ENCODE data around the gene PCCB. TPM values are rescaled to one million over a fixed set of nuclear protein-coding genes. Genes with fewer than 3 reads are reported as not detected.
"Not testable (repeated sequence)": the region's sequence is repeated elsewhere in the genome, so short reads cannot be mapped to it uniquely, and the experiment has no call there.

The PCCB gene
- total and polyA plus RNA-seq, 2 of the 8 experiments (the other 6 are each of a cell fraction or from before 2014, with no cell fraction given) = 56.7 to 84.4 TPM

GRCh38 chr3:136334209-136334608 lies 84.1 kb downstream of the PCCB start:
- CTCF ChIA-PET (ENCODE audit: partially characterized antibody) = interaction anchor here (1.2 to 3.4 kb wide), 3 partner anchors 10 to 27 kb away, joined by 3 to 17 read pairs (median 3); no protein-coding TSS in a partner anchor

DNA sequence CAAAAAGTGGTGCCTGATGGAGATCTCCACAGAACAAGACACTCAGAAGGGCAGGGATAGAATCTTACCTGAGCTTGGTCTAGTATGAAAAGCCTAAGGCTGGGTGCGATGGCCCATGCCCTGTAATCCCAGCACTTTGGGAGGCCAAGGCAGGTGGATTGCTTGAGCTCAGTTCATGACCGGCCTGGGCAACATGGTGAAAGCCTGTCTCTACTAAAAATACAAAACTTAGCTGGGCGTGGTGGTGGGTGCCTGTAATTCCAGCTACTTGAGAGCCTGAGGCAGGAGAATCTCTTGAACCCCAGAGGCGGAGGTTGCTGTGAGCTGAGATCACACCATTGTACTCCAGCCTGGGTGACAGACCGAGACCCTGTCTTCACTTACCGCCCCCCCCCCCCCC lies 84.6 kb downstream of the PCCB start:
- not testable (repeated sequence) for H3K79me2 ChIP-seq (ENCODE audit: control insufficient read depth in 1 of 2, insufficient read depth in 2 of 2, low read length in 2 of 2); H2BK15ac ChIP-seq (ENCODE audit: low read length); H3K27me3 ChIP-seq (replicated peaks in 1 of 4; ENCODE audit: control insufficient read depth in 3 of 4, extremely low read depth in 1 of 4, insufficient read depth in 3 of 4, low read length in 3 of 4); H2BK120ac ChIP-seq (replicated peaks; ENCODE audit: low read depth, low read length); H3K56ac ChIP-seq (replicated peaks; ENCODE audit: insufficient read length, low read depth, low read length); H2AFZ ChIP-seq (ENCODE audit: low read length); H3K9me3 ChIP-seq (ENCODE audit: insufficient read depth in 2 of 2, low read depth in 1 of 2, low read length in 1 of 2); H3K4me3 ChIP-seq (ENCODE audit: extremely low read depth in 1 of 4, insufficient read depth in 2 of 4, low read depth in 3 of 4, low read length in 4 of 4); DNase-seq (ENCODE audit: low read depth in 1 of 2, low spot score in 2 of 2); H3K23me2 ChIP-seq (ENCODE audit: low read depth, low read length); H3K27ac ChIP-seq (ENCODE audit: low read depth, low read length); H3K4me1 ChIP-seq (replicated peaks in 1 of 4; ENCODE audit: control insufficient read depth in 3 of 4, insufficient read depth in 4 of 4, low read length in 3 of 4); H2BK20ac ChIP-seq (ENCODE audit: low read length); H2AK5ac ChIP-seq (ENCODE audit: low read depth, low read length); H4K8ac ChIP-seq (ENCODE audit: extremely low read depth, insufficient read depth, low read length); H3K23ac ChIP-seq (ENCODE audit: insufficient read length); H2BK5ac ChIP-seq (ENCODE audit: low read depth, low read length); H4K91ac ChIP-seq (replicated peaks; ENCODE audit: insufficient read length, low read length); H3K4ac ChIP-seq (replicated peaks; ENCODE audit: insufficient read length, low read depth, low read length); H3K4me2 ChIP-seq (ENCODE audit: insufficient read depth in 1 of 2, low read depth in 2 of 2, low read length in 2 of 2); H4K20me1 ChIP-seq (replicated peaks in 1 of 2; ENCODE audit: control insufficient read depth in 1 of 2, insufficient read depth in 2 of 2, low read length in 2 of 2); H2BK12ac ChIP-seq (ENCODE audit: low read depth, low read length); H3K79me1 ChIP-seq (ENCODE audit: low read depth, low read length); FAIRE-seq; H3K18ac ChIP-seq (ENCODE audit: extremely low read depth, low read length); H3K9ac ChIP-seq (replicated peaks in 1 of 4; ENCODE audit: extremely low read depth in 1 of 4, low read depth in 3 of 4, low read length in 3 of 4); H3K14ac ChIP-seq (ENCODE audit: insufficient read length); H4K5ac ChIP-seq (ENCODE audit: insufficient read length, low read depth, low read length)
- peaks cover 0 to 21% (median 5%) of the 10 kb centered on the region in 4 experiments; a peak in 2 of 8 replicates for H3K36me3 ChIP-seq (ENCODE audit: control insufficient read depth in 2 of 4, insufficient read depth in 4 of 4, low read length in 3 of 4)
- 78% methylated on average over 4 of the region's 6 CpGs; no CpG with 5 or more reads in 1 of the 2 experiments for WGBS, 2 experiments (ENCODE audit: extremely low coverage in 1 of 2, insufficient coverage in 1 of 2, insufficient read length in 1 of 2, insufficient replicate concordance in 2 of 2, low coverage in 1 of 2, low lambda C conversion rate in 2 of 2, missing lambda C conversion rate in 1 of 2)
- ChIA-PET POLR2A (ENCODE audit: partially characterized antibody) (interaction anchor here (1.2 to 1.5 kb wide), 2 partner anchors 22 to 417 kb away, joined by 3 to 4 read pairs; partner anchors contain the start of gene STAG1), CTCF (ENCODE audit: partially characterized antibody) (interaction anchor here (0.6 to 3.4 kb wide), 10 partner anchors 15 to 1704 kb away, joined by 3 to 17 read pairs (median 3); no protein-coding TSS in a partner anchor)

More at GRCh38 chr3:136334209-136334608, 84.1 kb downstream of the PCCB start:
- FAIRE-seq (no peak), DNase-seq (ENCODE audit: low read depth in 1 of 2, low spot score in 2 of 2) (no peak)
- Histone ChIP-seq H4K20me1 (replicated peaks in 1 of 2; ENCODE audit: control insufficient read depth in 1 of 2, insufficient read depth in 2 of 2, low read length in 2 of 2) (no peaks in the 10 kb centered on the region), H3K4me3 (ENCODE audit: extremely low read depth in 1 of 4, insufficient read depth in 2 of 4, low read depth in 3 of 4, low read length in 4 of 4) (no peak overlapping the region), H2BK5ac (ENCODE audit: low read depth, low read length) (no peak overlapping the region), H2BK120ac (replicated peaks; ENCODE audit: low read depth, low read length) (no peak overlapping the region), H3K4ac (replicated peaks; ENCODE audit: insufficient read length, low read depth, low read length) (no peak overlapping the region), H3K79me2 (ENCODE audit: control insufficient read depth in 1 of 2, insufficient read depth in 2 of 2, low read length in 2 of 2) (no peaks in the 10 kb centered on the region), H3K36me3 (ENCODE audit: control insufficient read depth in 2 of 4, insufficient read depth in 4 of 4, low read length in 3 of 4) (peaks cover 0 to 23% (median 5%) of the 10 kb centered on the region in 4 experiments; a peak in 2 of 8 replicates), H3K23ac (ENCODE audit: insufficient read length) (no peak overlapping the region), H2AK5ac (ENCODE audit: low read depth, low read length) (no peak overlapping the region), H3K9ac (replicated peaks in 1 of 4; ENCODE audit: extremely low read depth in 1 of 4, low read depth in 3 of 4, low read length in 3 of 4) (no peak overlapping the region), H3K4me1 (replicated peaks in 1 of 4; ENCODE audit: control insufficient read depth in 3 of 4, insufficient read depth in 4 of 4, low read length in 3 of 4) (no peaks in the 10 kb centered on the region), H3K18ac (ENCODE audit: extremely low read depth, low read length) (no peak overlapping the region), H2BK15ac (ENCODE audit: low read length) (no peak overlapping the region), H3K14ac (ENCODE audit: insufficient read length) (no peak overlapping the region), H3K56ac (replicated peaks; ENCODE audit: insufficient read length, low read depth, low read length) (no peak overlapping the region), H3K27me3 (replicated peaks in 1 of 4; ENCODE audit: control insufficient read depth in 3 of 4, extremely low read depth in 1 of 4, insufficient read depth in 3 of 4, low read length in 3 of 4) (no peaks in the 10 kb centered on the region), H4K5ac (ENCODE audit: insufficient read length, low read depth, low read length) (no peak overlapping the region), H4K8ac (ENCODE audit: extremely low read depth, insufficient read depth, low read length) (no peak overlapping the region), H3K9me3 (ENCODE audit: insufficient read depth in 2 of 2, low read depth in 1 of 2, low read length in 1 of 2) (no peaks in the 10 kb centered on the region), H3K4me2 (ENCODE audit: insufficient read depth in 1 of 2, low read depth in 2 of 2, low read length in 2 of 2) (no peak overlapping the region), H2AFZ (ENCODE audit: low read length) (no peak overlapping the region), H3K23me2 (ENCODE audit: low read depth, low read length) (no peaks in the 10 kb centered on the region), H4K91ac (replicated peaks; ENCODE audit: insufficient read length, low read length) (no peak overlapping the region), H2BK20ac (ENCODE audit: low read length) (no peak overlapping the region), H2BK12ac (ENCODE audit: low read depth, low read length) (no peak overlapping the region), H3K79me1 (ENCODE audit: low read depth, low read length) (no peaks in the 10 kb centered on the region), H3K27ac (ENCODE audit: low read depth, low read length) (no peak overlapping the region)
- POLR2A ChIA-PET (ENCODE audit: partially characterized antibody) = interaction anchor here (1.2 to 1.5 kb wide), 2 partner anchors 21 to 418 kb away, joined by 3 to 4 read pairs; partner anchors contain the start of gene STAG1
- no peak for TF ChIP-seq SP1 (IDR thresholded peaks at IDR 0.05; ENCODE audit: low read depth, low read length)
- TF ChIP-seq BCL11A (IDR thresholded peaks at IDR 0.05; ENCODE audit: low read depth in 2 of 2, low read length in 2 of 2) = no peak
- TF ChIP-seq CTBP2 (IDR thresholded peaks at IDR 0.05; ENCODE audit: borderline replicate concordance, insufficient read depth, insufficient read length, low read length) = no peak
